WI38 (cell line): ENCODE measurements around the gene MLLT6.
"Not testable (repeated sequence)": the region's sequence is repeated elsewhere in the genome, so short reads cannot be mapped to it uniquely, and the experiment has no call there.

ENCODE experiments used
- H3K4me3 ChIP-seq: 2 replicates; pipeline ENCODE4 v1.5.1; 2011; ENCODE audit warnings: low read depth, mild to moderate bottlenecking, control low read depth, low read length
- TF ChIP-seq, protein P1 (sequence below): IDR thresholded peaks from 2 replicates; pipeline ENCODE4 v1.5.1; 2012; ENCODE audit warnings: low read depth, mild to moderate bottlenecking, control low read depth, low read length

The MLLT6 gene

GRCh38 chr17:38724337-38724988, 19.4 kb downstream of the MLLT6 start:
- TF ChIP-seq, protein P1, sequence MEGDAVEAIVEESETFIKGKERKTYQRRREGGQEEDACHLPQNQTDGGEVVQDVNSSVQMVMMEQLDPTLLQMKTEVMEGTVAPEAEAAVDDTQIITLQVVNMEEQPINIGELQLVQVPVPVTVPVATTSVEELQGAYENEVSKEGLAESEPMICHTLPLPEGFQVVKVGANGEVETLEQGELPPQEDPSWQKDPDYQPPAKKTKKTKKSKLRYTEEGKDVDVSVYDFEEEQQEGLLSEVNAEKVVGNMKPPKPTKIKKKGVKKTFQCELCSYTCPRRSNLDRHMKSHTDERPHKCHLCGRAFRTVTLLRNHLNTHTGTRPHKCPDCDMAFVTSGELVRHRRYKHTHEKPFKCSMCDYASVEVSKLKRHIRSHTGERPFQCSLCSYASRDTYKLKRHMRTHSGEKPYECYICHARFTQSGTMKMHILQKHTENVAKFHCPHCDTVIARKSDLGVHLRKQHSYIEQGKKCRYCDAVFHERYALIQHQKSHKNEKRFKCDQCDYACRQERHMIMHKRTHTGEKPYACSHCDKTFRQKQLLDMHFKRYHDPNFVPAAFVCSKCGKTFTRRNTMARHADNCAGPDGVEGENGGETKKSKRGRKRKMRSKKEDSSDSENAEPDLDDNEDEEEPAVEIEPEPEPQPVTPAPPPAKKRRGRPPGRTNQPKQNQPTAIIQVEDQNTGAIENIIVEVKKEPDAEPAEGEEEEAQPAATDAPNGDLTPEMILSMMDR: no peak
- no peak overlapping the region for H3K4me3 ChIP-seq

- TF ChIP-seq, protein P1: no peak
- H3K4me3 ChIP-seq: no peak overlapping the region
Measured at GRCh38 chr17:38725066-38725465, 20.0 kb downstream of the MLLT6 start.

DNA sequence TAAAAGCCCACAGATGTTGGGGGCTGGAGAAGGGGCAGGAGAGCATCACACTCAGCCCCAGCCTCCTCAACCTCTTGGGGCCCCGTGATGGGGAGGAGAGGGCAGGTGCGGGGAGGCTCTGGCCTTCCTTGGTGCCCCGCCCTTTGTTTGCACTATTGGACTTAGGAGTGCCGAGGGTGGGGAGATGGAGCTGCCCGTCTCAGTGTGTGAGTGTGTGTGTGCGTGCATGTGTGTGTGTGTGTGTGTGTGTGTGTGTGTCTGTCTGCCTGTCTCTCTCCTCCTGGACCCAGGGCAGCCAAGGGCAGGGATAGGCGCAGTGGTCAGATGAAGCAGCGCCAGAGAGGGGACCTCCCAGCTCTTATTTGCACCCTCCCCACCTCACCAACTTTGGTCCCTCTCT, 21.1 kb downstream of the MLLT6 start:
- not testable (repeated sequence) for H3K4me3 ChIP-seq

- TF ChIP-seq, protein P1: no peak
- H3K4me3 ChIP-seq: no peak overlapping the region
Measured at GRCh38 chr17:38727736-38728135, 22.7 kb downstream of the MLLT6 start.

DNA sequence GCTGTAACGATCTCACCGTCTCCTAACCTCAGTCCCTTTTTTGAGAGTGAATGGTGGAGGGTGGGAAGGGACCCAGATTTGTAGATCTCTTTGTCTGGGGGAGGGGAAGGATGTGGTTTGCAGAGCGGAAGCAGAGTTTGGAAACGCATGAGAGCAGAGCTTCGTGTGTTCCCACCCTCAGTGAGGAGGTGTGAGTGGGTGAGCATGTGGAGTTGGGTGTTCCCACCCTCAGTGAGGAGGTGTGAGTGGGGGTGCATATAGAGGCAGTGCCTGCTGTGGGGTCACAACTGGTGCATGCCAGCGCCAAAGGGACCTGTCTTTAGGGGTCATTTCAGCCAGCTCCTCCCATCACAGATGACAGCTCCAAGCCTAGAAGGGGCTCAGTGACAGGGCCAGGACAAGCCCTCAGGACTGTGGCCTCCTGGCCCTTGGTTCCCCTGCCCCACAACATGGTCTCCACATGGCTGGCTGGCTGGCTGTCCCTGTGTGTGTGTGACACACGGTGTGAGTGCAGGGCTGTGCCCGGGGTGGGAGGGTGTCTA, 23.3 kb downstream of the MLLT6 start:
- H3K4me3 ChIP-seq: no peak overlapping the region

GRCh38 chr17:38729368-38729885, 24.4 kb downstream of the MLLT6 start:
- TF ChIP-seq, protein P1: no peak
- peak overlapping the region; percentile 62 for H3K4me3 ChIP-seq

More for the DNA sequence above, 23.3 kb downstream of the MLLT6 start:
- TF ChIP-seq, protein P1: no peak

DNA sequence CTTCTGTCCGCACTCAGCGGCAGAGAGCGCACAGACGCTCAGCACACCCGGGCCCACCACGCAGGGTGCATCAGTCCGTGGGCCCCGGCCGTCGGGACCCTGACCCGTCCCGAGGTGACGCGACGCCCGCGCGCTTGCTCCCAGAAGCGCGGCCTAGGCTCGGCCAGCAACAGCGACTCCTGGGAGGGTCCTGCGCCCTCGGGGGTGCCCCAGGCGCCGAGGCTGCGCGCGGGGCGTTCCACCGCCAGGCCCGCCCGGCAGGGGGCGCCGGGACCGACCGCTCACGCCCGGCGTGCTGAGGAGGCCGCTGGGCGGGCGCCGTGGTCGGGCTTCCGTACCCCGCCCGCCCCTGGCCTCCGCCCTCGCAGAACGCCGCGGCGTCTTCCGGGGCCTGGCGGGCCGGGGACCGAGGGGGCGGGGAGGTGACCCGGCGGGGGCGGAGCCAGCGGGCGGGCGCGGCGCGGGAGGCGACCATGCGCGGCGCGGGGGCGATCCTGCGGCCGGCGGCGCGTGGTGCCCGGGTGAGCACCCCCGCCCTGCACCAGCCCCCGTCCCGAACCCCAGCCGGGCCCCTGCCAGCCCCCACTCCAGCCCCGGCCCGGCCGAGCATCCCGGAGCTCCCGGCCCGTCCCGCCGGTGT, 24.9 kb downstream of the MLLT6 start, which contains the start of gene CISD3:
Gene CISD3, plus strand, starts transcription at position 456 of the 640 bp plus-strand sequence. Its CDS starts 18 bp downstream, at position 474.
- TF ChIP-seq, protein P1: peak; percentile 45
- peak within 1 kb of the TSS; percentile 79 for H3K4me3 ChIP-seq
